GM03348 (cell line): ENCODE results near the gene ZCCHC14.

Experiments
- DNase-seq: peaks from one replicate; pipeline ENCODE4 v3.0.0; 2012; ENCODE audit warnings: low spot score

Gene ZCCHC14

DNA sequence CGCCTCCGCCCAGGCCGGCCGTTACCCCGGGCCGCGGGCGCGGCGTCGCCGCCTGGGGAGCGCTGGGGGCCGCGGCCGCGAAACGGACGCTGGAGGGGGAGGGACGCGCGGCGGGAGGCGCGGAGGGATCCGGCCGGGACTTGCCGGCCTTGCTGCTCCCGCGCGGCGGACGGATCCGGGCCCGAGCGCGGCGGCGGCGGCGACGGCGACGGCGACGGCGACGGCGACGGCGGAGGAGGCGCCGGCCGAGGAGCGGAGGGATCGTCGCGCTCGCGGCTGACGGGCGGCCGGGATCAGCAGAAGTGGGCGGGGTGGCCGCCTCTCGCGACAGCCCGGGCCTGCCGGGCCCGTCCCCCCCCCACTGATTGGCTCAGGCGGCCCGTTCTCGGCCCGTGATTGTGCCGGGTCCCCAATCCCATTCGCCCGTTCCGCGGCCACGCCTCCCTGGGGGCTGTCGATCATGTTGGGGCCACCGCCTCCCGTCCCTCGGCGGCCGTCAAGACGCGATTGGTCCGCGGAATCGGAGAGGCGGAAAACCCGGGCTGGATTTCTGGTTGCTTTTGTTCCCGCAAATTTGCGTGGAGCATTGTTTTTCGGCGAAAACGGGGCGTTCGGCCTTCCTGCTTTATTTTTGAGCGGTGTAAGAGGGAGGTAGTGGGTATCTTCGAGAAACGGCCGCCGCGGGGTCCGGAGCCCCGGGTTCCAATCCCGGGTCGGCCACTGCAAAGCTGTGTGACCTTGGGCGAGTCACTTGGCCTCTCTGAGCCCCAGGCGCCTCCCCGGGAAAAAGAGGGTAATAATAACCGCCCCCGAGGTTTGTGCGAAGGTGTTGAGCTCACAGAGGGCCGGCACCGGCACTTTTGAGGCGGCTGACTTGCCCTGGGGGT, at the start of gene ZCCHC14:
Gene ZCCHC14 (minus strand): TSS at position 304 of the 887 bp plus-strand sequence. CDS start 786 bp downstream, outside the sequence.
- peak; percentile 99 for DNase-seq

DNA sequence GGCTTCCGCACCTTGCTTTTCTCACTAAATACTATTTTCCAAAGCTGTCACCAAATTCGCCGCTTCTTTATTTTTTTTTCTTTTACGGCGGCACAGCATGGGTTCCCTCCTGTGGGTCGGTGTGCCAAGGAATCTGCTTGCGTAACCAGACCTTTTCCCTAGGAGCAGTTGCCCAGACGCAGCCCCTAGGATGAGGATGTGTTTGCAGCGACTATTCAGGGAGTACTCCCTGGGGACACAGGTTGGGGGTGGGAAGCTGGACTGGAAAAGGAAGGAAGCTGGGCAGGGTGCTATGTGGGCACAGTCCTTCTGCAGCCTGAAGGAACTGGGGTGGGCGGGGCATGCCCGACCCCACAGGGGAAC, 49.0 kb upstream of the ZCCHC14 start:
- no peak for DNase-seq

DNA sequence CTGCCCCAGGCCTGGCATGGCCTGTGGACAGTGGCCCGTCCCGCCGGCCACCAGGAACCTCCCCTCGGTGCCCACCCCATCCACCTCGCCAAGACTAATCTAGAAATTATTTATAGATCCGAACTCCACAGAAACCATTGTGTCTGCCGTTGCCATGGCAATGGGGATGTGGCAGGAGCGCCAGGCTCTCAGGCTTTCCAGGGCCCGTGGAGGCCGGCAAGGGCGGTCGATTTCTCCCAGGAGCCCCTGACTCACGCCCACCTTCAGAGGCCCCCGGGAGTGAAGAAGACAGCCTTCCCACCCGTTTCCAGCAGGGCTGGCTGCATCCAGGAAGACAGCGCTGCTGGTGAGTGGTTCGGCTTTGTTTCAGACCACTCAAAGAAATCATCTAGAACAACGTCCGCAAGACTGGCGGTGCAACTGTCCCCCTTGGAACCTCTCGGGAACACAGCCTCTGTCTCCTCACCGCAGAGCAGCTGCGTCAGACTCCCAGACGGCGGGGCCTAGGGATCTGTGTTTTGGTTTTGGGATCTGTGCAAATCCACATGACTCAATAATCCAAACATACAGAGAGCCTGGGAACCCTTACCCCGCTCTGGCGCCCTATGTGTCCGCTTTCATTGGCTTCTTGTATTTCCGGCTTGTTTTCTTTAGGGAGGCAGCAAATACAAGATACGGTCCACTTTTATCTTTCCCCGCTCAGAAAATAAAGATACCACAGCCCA, 48.5 kb upstream of the ZCCHC14 start:
- DNase-seq, result peak; percentile 63

- no peak for DNase-seq
Measured at GRCh38 chr16:87540897-87541146, 48.0 kb upstream of the ZCCHC14 start.

- DNase-seq, result no peak
Measured at GRCh38 chr16:87540072-87540896, 47.5 kb upstream of the ZCCHC14 start.

- no peak for DNase-seq
Measured at GRCh38 chr16:87539113-87539512, 46.3 kb upstream of the ZCCHC14 start.

DNA sequence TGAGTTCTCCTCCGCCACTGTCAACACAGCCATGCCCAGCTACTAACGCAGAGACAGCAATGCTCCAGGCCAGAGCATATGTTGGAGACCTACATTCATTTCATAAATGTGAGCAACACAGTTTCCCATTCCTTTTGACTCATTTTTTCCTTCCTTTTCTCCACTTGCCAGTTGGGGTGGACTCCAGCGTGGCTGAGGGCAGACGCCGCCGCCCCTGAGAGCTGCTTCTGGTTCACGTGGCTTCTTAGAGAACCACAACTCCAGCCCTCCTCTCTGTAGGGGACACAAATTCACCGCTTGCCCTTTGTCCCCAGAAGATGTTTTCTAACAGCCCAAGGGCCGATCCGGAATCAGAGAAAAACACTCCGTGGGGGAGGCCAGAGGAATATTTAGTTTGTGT, 45.8 kb upstream of the ZCCHC14 start:
- DNase-seq, result peak; percentile 84

DNA sequence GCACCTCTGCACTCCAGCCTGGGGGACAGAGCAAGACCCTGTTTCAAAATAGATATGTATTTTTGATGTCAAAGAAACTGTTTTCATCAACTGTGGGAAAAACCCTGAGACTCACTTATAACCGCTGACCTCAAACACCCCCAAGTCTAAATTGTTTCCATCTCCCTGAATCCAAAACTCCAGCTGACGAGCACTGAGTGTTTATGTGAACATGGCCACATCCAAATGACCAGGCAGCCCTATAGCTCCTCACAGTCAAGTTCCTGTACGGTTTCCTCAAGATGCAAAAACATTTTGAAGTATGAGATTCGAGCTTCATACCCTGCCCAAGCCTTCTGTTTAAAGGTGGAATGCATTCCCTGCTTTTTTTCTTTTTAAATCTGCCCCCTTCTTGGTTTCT, 45.3 kb upstream of the ZCCHC14 start:
- no peak for DNase-seq

- DNase-seq, result no peak
Measured at GRCh38 chr16:87536795-87537142, 43.9 kb upstream of the ZCCHC14 start.

GRCh38 chr16:87535855-87536794, 43.3 kb upstream of the ZCCHC14 start:
- DNase-seq, result no peak

DNA sequence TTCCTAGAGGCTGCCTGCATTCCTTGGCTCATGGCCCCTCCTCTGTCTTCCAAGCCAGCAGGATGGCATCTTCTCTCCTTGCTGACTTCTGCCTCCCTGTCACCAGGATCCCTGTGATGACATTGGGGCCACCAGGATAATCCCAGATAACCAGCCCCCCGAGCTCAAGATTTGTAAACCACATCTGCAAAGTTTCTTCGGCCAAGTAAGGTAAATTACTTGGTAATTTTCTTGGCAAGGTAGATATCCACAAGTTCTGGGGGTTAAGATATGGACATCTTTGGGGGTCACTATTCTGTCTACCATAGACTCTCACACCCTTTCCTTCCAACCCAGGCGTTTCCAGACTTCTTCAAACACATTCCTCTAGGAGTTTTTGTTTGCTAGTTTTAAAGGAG, 42.6 kb upstream of the ZCCHC14 start:
- no peak for DNase-seq

- DNase-seq, result no peak
Measured at GRCh38 chr16:87534751-87535150, 41.9 kb upstream of the ZCCHC14 start.

DNA sequence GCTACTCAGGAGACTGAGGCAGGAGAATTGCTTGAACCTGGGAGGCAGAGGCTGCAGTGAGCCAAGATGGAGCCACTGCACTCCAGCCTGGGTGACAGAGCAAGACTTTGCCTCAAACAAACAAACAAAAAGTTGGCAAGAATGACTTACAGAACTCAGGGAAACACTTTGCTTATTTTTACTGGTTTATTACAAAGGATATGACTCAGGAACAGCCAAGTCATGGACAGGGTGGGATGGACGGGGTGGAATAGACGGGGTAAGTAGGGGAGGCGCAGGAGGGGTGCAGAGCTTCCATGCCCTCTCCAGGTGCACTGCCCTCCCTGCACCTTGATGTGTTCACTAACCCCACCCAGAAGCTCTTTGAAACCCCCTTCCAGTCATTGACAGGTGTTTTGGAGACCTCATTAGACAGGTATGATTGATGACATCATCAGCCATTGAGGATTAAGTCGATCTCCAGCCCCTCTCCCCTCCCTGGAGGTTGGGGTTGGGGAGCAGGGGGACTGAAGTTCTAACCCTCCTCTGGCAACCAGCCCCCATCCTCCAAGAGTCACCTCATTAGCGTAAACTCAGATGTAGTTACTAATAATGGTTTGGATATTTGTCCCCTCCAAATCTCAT, 41.3 kb upstream of the ZCCHC14 start:
- no peak for DNase-seq

DNA sequence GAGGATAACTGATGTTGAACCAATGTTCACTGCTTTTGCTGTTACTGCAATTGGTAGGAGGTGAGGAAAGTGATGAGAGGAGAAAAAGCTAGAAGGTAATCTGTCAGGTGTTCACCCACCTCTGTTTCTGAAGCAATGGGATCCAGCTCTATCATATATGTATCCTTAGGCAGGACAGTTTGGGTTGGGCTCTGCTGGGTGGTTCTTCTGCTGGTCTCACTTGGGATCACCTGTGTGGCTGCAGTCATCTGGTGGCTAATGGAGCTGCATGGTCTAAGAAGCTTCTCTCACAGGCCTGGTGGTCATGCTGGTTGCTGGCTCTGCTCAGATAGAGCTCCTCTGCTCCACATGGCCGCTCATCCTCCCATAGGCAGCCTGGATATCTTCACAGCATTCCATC, 40.2 kb upstream of the ZCCHC14 start:
- DNase-seq, result no peak

DNA sequence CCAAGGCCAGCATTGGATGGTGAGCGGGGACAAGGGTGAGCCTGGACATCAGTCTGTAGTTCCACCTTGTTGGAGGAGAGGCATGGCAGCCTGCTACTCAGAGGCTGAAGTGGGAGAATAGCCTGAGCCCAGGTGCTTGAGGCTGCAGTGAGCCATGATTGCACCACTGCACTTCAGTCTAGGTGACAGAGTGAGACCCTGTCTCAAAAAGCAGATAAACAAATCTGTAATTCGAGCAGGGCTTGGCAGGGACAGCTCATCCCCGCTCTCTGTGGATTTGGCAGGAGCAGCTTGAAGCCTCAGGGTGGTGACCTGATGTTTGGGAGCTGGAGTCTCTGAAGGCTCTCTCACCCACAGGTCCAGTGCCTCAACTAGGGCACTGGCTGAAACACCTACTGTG, 38.6 kb upstream of the ZCCHC14 start:
- no peak for DNase-seq

GRCh38 chr16:87528690-87529579, 36.1 kb upstream of the ZCCHC14 start:
- no peak for DNase-seq

- no peak for DNase-seq
Measured at GRCh38 chr16:87527055-87527724, 34.4 kb upstream of the ZCCHC14 start.

DNA sequence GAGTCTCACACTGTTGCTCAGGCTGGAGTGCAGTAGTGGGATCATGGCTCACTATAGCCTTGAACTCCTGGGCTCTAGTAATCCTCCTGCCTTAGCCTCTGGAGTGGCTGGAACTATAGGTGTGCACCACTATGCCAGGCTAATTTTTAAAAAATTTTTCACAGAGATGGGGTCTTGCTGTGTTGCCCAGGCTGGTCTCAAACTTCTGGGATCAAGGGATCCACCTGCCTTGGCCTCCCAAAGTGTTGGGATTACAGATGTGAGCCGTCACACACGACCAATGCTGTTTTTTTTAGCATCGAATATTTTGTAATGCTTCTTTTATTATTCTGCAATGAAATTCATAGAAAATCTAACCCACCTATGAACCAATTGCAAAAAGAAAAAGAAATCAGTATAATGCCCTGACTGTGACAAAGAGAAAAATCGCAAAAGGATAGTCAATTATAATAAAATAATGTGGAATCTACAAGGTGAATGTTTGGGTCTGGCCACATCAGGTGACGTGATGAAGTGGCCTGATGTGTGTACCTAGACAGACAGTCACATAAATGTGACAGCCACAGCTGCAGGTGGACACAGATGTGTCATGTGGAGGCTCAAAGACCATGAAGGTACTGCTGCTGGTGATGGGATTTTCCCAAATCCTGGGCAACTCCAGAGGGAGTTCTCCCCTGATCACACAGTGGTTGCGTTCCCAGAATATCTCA, 33.6 kb upstream of the ZCCHC14 start:
- DNase-seq, result no peak

- no peak for DNase-seq
Measured at GRCh38 chr16:87525352-87525751, 32.5 kb upstream of the ZCCHC14 start.
